GM12875 (cell line): ENCODE data around the gene GPATCH3.
"Not testable (repeated sequence)": the region's sequence is repeated elsewhere in the genome, so short reads cannot be mapped to it uniquely, and the experiment has no call there.

Experiments used
- H3K4me3 ChIP-seq: one replicate; pipeline ENCODE4 v1.5.1; 2011; ENCODE audit warnings: low read depth, low read length, control low read depth
- TF ChIP-seq, protein P1 (sequence below): IDR thresholded peaks from 2 replicates; pipeline ENCODE4 v1.5.1; 2011; ENCODE audit warnings: low read depth, mild to moderate bottlenecking, control low read depth, inconsistent platforms, low read length, moderate library complexity, borderline replicate concordance; ENCODE audit not compliant: insufficient read depth

Gene GPATCH3

DNA sequence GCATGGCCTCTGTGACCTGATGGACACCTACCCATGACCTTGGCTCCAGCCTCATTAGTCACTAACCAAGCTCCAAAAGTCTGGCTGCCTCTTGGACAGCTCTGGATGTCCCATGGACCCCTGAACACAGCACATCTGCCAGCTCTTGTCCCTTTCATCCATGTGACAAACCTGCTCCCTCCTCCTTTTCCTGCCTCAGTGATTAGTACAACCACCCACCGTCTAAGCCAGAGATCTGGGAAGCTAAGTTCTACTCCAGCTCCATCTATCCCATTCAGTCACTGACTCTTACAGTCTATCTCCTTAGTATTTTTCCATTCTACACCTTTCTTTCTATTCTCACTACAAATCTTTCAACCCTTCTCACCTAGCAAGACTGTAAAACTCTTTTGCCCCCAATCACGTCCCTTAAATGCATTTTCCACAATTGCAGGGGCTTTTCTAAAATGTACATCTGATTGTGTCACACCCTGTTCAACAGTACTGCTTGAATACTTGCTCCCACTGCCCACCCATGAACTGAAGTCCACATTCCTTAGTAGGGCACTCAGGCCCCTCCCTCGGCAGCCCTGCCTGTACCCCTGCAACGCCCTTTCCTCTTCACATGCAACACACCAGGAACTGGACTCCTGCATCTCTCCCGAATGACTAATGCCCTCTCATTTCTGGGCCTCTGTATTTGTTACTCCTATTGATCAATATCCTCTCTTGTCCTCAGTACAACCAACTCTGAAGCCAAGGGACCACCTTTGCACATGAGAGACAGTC lies 17.4 kb downstream of the GPATCH3 start:
- TF ChIP-seq, protein P1, sequence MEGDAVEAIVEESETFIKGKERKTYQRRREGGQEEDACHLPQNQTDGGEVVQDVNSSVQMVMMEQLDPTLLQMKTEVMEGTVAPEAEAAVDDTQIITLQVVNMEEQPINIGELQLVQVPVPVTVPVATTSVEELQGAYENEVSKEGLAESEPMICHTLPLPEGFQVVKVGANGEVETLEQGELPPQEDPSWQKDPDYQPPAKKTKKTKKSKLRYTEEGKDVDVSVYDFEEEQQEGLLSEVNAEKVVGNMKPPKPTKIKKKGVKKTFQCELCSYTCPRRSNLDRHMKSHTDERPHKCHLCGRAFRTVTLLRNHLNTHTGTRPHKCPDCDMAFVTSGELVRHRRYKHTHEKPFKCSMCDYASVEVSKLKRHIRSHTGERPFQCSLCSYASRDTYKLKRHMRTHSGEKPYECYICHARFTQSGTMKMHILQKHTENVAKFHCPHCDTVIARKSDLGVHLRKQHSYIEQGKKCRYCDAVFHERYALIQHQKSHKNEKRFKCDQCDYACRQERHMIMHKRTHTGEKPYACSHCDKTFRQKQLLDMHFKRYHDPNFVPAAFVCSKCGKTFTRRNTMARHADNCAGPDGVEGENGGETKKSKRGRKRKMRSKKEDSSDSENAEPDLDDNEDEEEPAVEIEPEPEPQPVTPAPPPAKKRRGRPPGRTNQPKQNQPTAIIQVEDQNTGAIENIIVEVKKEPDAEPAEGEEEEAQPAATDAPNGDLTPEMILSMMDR: no peak

DNA sequence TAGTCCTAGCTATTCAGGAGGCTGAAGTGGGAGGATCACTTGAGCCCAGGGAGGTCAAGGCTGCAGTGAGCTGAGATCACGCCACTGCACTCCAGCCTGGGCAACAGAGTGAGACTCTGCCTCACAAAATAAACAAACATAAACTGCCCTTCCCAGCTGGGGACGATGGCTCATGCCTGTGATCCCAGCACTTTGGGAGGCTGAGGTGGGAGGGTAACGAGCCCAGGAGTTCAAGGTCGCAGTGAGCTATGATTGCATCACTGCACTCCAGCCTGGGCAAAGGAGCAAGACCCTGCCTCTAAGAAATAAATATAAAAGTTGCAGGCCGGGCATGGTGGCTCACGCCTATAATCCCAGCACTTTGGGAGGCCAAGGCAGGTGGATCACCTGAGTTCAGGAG lies 18.7 kb downstream of the GPATCH3 start:
- not testable (repeated sequence) for H3K4me3 ChIP-seq

More for the DNA sequence above, 17.4 kb downstream of the GPATCH3 start:
- no peak overlapping the region for H3K4me3 ChIP-seq

GRCh38 chr1:26879793-26880192 lies 20.5 kb downstream of the GPATCH3 start:
- TF ChIP-seq, protein P1: no peak
- H3K4me3 ChIP-seq: no peak overlapping the region

DNA sequence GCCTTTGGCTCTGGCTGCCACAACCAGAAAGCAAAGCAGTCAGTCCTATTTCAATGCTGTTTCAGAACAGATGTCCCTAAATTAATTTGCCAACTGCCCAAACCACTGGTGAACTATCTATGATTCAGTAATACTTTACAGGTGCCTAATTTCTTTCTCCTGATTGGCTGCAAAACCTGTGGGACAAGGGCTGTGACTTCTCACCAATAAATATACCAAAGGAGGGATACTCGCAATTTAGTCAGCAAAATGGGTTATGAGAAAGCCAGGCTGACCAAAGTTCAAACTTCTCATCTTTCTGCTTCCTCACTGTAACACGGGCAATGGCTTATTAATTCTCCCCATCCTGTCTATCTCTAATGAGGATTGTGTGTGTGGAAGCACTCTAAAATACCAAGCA lies 22.9 kb downstream of the GPATCH3 start:
- H3K4me3 ChIP-seq: no peak overlapping the region
- TF ChIP-seq, protein P1: no peak

DNA sequence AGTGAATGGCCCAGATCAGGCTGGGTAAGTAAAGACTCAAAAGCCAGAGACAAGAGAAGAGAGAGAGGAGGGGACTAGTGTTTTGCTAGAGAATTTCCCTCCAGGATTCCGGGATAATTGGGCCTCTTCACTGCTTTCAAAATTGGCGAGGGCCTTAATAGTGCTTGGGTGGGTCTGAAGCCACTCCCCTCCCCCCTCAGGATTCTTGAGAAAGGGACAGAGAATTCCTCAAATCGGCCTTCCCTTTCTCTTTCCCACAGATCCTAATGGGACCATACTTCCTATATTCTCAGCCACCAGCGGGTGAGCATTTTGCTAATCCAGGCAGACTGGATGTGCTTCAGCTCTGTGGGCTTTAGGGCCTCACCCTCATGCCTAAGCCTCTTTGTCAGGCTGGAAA lies 25.4 kb downstream of the GPATCH3 start:
- no peak overlapping the region for H3K4me3 ChIP-seq
- TF ChIP-seq, protein P1: no peak

- not testable (repeated sequence) for H3K4me3 ChIP-seq
These were observed 27.2 kb downstream of the GPATCH3 start for GRCh38 chr1:26873097-26873496.

DNA sequence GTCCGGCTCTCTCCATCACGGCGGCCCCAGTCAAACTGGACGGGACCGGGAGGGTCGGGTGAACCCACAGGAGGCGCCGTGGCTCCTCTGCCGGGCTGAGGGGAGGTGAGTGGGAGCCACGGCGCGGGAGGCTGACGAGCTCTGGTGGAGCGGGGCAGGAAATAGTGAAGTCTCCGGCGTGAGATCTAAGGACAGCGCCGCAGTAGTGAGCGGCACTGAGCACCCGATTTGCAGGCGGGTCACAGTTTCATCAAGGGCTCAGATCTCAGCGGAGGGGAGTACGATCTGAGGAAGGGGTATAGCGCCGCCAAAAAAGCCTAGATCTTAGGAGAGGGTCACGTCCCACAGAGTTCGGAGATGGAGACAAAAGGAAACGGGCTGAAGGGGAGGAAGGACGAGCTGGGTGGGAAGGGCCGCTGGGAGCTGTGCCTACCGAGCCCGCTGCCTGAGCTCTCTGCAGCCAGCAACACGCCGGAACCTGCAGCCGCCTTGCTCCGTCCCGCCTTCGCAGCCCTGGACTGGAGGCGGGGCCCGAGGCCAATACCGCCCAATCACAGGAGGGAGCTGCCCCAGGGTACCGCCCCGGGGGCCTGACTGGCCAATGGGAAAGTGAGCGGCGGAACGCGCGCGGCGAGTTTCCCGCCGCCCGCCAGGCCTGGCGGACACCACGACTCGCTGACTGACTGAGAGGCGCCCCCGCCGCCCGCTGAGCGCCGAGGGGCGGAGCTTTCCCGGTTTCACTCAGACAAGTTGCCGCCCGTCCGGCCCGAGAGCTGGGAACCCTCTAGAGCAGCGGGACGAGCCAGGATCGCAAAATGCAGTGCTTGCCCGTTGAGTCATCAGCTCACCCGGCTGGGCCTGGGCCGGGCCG lies 35.4 kb downstream of the GPATCH3 start:
- H3K4me3 ChIP-seq: peak overlapping the region; percentile 80
- TF ChIP-seq, protein P1: 0 out of 2 replicates have a peak, but pooled peaks have one; percentile 4

- H3K4me3 ChIP-seq: peak overlapping the region; percentile 80
- TF ChIP-seq, protein P1: no peak
These were observed 36.6 kb downstream of the GPATCH3 start for GRCh38 chr1:26863685-26864077.
